HFF-Myc (cell line): ENCODE results near the gene ZNF649.

ENCODE experiments used
- DNase-seq: peaks from one replicate; pipeline ENCODE4 v3.0.0-alpha.2; 2011; ENCODE audit warnings: low read depth; ENCODE audit errors: extremely low read depth
- H3K4me3 ChIP-seq: replicated peaks from 2 replicates; pipeline ENCODE4 v1.5.1; 2011; ENCODE audit warnings: low read depth, mild to moderate bottlenecking, control low read depth, low read length
- TF ChIP-seq, protein P1 (sequence below): IDR thresholded peaks from 2 replicates; pipeline ENCODE4 v1.5.1; 2012; ENCODE audit warnings: mild to moderate bottlenecking, low read depth, low read length, control low read depth; ENCODE audit errors: missing control alignments

Gene ZNF649

DNA sequence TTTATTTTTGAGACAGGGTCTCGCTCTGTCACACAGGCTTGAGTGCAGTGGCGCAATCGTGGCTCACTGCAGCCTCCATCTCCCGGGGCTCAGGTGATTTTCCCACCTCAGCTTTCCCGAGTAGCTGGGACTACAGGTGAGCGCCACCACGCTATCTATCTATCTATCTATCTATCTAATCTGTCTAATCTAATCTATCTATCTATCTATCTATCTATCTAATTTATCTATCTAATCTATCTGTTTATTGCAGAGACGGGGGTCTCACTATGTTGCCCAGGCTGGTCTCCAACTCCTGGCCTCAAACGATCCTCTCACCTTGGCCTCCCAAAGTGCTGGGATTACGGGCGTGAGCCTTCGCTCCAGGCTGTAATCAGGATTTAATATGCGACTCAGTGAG is 23.0 kb upstream of the ZNF649 start:
- no peak for DNase-seq
- peak overlapping the region; percentile 80 for H3K4me3 ChIP-seq
- TF ChIP-seq, protein P1, sequence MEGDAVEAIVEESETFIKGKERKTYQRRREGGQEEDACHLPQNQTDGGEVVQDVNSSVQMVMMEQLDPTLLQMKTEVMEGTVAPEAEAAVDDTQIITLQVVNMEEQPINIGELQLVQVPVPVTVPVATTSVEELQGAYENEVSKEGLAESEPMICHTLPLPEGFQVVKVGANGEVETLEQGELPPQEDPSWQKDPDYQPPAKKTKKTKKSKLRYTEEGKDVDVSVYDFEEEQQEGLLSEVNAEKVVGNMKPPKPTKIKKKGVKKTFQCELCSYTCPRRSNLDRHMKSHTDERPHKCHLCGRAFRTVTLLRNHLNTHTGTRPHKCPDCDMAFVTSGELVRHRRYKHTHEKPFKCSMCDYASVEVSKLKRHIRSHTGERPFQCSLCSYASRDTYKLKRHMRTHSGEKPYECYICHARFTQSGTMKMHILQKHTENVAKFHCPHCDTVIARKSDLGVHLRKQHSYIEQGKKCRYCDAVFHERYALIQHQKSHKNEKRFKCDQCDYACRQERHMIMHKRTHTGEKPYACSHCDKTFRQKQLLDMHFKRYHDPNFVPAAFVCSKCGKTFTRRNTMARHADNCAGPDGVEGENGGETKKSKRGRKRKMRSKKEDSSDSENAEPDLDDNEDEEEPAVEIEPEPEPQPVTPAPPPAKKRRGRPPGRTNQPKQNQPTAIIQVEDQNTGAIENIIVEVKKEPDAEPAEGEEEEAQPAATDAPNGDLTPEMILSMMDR, result no peak

- DNase-seq, result peak; percentile 80
- TF ChIP-seq, protein P1, result peak; percentile 5
- H3K4me3 ChIP-seq, result peak within 1 kb of the TSS; percentile 80
These were observed 22.2 kb upstream of the ZNF649 start, which contains the start of gene ZNF613 for GRCh38 chr19:51926784-51927741. Gene ZNF613, plus strand, starts transcription at chr19:51927472. Its CDS starts 8,749 bp downstream, at chr19:51936221.

DNA sequence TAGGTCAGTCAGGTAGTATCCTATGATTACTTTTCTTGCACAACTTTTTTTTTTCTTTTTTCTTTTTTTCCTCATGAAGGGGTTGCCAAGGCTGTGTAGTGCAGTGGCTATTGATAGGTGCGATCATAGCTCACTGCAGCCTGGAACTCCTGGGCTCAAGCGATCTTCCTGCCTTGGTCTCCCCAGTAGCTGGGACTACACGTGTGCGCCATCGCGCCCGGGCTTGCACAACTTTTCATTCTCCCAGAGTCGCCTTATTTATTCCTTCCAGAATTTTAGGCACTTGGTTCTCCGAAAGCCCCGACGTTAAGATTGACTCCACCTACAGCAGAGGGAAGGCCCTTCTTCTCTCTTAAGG is 21.6 kb upstream of the ZNF649 start:
- TF ChIP-seq, protein P1, result no peak
- peak overlapping the region; percentile 80 for H3K4me3 ChIP-seq
- no peak for DNase-seq

GRCh38 chr19:51921949-51922348 is 17.1 kb upstream of the ZNF649 start:
- DNase-seq, result no peak
- TF ChIP-seq, protein P1, result no peak
- no peak overlapping the region for H3K4me3 ChIP-seq

- DNase-seq, result no peak
- H3K4me3 ChIP-seq, result no peak overlapping the region
- TF ChIP-seq, protein P1, result no peak
These were observed 14.8 kb upstream of the ZNF649 start for GRCh38 chr19:51919606-51920005.

DNA sequence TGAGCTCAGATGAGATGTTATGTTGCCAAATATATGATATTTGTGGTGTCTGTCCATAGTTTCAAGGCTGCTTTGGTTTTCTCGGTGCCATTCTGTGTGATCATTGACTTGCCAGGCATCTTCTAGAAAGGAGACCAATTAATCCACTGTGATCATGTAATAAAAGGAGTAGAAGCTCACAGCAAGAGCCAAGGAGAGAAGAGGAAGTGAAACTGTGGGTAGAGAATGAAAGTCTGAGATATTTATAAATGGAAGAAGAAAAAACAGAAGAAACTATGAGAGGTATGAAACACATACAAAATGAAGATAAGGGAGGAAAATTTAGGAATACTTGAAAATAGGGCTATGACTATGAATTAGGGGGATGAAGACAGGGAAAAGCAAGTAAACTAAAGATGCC is 11.3 kb upstream of the ZNF649 start:
- TF ChIP-seq, protein P1, result no peak
- DNase-seq, result no peak
- no peak overlapping the region for H3K4me3 ChIP-seq
